Hepatocyte (in vitro differentiated cells): ENCODE measurements around the gene PARD3B.

Experiments used
- CTCF ChIP-seq: fragments of 200-600 bp; sonication (generic); IDR thresholded peaks from 2 replicates; pipeline ENCODE4 v1.5.1; 2016; ENCODE audit warnings: antibody characterized with exemption, mild to moderate bottlenecking; ENCODE audit not compliant: poor library complexity
- EZH2 ChIP-seq: fragments of 200-600 bp; sonication (generic); IDR thresholded peaks from 2 replicates; pipeline ENCODE4 v1.6.1; 2016; ENCODE audit warnings: antibody characterized with exemption, mild to moderate bottlenecking, borderline replicate concordance
- EZH2phosphoT487 ChIP-seq: fragments of 200-600 bp; sonication (generic); IDR thresholded peaks from one replicate; pipeline ENCODE4 v1.6.1; 2018; ENCODE audit warnings: antibody characterized with exemption, mild to moderate bottlenecking, low read depth, moderate library complexity; ENCODE audit not compliant: unreplicated experiment, severe bottlenecking

DNA sequence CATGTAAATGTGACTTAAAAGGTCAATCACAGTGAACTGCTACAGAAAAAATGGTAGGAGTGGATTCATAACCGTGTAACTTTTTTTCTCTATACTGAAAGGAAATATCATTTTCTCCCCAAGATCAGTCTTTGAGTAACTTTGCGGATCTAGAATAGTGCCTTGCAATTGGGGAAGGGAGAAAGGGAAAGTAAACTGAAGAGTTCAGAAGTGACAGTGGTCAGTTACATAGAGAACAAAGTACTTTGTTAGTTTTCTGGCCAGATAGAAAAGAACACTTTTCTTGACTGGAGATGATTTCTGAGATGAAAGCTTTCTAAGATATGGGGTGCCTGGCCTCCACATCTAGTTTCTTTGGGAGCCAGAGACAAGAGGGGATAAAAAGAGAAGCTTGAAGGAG, 26.6 kb downstream of the PARD3B start:
- no peak for TF ChIP-seq CTCF
- TF ChIP-seq EZH2 = no peak
- no peak for TF ChIP-seq EZH2phosphoT487
